ENCODE measurements around the gene ABCD3.
A peak's percentile ranks its signal among the peaks of the same experiment; 100 is the strongest.
"Not testable (repeated sequence)": the region's sequence is repeated elsewhere in the genome, so short reads cannot be mapped to it uniquely, and the experiment has no call there.

The ABCD3 gene

GRCh38 chr1:94416901-94417727, 1.1 kb upstream of the ABCD3 start:
- DNase-seq, result no peak

DNA sequence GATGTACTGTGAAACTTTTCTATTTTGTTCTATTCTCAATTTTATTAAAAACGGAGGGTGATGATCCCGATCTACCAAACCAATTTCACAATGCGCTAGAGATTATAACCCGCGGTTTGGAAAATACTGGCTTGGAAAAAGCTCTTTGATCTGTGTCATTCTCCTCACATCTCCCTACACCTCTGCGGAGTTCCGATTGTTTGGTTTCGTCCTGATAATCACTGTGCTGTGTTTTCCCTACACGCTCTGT, 536 bp upstream of the ABCD3 start:
- no peak for DNase-seq

GRCh38 chr1:94418664-94419655, 771 bp downstream of the ABCD3 start:
- peak; percentile 7 for DNase-seq

GRCh38 chr1:94422115-94422820, 4.1 kb downstream of the ABCD3 start:
- no peak for DNase-seq

DNA sequence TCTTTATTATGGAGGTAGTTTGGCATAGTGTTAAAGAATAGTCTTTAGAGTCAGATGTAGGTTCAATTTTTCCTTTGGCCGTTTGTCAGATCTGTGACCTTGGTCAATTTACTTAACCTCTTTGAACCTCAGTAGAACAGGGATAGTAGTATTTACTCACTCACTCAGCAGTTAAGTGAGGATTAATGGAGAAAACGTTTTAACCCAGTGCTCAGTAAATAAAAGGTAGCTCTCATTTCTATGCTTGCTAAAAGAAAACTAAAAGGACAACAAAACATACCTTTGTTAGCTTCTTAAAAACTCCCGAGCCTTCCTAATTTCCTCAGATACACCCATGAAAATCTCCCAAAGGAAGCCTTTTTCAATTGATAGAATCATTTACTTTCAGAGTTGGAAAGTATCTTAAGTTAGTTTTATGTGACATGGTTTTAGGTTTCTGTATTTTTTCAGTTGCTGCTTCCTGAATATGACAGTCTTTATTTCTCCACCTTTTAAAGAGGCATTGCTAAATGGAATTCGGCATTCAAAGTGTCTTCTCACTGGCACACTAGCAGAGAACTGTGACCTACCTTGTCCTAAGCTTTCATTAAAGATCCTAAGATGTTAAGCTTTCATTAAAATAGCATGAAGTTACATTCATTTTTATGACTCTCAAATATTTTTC, 7.8 kb downstream of the ABCD3 start:
- no peak for DNase-seq

GRCh38 chr1:94426485-94426870, 8.3 kb downstream of the ABCD3 start:
- DNase-seq, result not testable (repeated sequence)

DNA sequence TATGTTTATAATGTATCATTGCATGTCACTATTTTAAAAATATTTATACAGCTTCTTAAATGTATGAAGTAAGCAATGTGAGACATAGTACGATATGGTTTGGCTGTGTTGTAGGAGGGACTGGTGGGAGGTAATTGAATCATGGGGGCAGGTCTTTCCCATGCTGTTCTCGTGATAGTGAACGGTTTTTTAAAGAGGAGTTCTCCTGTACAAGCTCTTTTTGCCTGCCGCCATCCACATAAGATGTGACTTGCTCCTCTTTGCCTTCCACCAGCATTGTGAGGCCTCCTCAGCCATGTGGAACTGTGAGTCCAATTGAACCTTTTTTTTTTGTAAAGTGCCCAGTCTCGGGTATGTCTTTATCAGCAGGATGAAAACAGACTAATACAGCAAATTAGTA, 10.3 kb downstream of the ABCD3 start:
- no peak for DNase-seq

DNA sequence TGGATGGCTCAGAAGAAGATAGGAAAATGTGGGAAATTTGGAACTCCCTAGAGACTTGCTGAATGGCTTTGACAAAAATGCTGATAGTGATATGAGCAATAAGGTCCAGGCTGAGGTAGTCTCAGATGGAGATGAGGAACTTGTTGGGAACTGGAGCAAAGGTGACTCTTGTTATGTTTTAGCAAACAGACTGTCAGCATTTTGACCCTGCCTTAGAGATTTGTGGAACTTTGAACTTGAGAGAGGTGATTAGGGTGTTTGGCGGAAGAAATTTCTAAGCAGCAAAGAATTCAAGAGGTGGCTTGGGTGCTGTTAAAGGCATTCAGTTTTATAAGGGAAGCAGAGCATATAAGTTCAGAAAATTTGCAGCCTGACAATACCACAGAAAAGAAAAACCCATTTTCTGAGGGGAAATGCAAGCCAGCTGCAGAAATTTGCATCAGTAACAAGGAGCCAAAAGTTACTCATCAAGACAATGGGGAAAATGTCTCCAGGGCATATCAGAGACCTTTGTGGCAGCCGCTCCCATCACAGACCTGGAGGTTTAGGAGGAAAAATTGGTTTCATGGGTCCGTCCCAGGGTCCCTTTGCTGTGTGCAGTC, 10.8 kb downstream of the ABCD3 start:
- not testable (repeated sequence) for DNase-seq

- not testable (repeated sequence) for DNase-seq
These were observed 11.9 kb downstream of the ABCD3 start for GRCh38 chr1:94430066-94430465.

DNA sequence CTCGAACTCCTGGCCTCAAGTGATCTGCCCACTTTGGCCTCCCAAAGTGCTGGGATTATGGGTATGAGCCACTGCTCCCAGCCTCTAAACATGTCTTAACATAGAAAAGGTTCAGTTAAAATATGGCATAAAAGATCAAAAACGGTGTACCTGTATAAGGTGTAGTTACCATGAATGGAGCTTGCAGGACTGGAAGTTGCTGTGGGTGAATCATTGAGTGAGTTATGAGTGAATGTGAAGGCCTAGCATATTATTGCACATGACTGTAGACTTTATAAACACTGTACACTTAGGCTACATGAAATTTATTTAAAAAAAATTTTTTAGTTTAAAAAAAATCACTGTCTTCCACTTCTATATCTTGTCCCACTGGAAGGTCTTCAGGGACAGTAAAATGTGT, 15.7 kb downstream of the ABCD3 start:
- no peak for DNase-seq

DNA sequence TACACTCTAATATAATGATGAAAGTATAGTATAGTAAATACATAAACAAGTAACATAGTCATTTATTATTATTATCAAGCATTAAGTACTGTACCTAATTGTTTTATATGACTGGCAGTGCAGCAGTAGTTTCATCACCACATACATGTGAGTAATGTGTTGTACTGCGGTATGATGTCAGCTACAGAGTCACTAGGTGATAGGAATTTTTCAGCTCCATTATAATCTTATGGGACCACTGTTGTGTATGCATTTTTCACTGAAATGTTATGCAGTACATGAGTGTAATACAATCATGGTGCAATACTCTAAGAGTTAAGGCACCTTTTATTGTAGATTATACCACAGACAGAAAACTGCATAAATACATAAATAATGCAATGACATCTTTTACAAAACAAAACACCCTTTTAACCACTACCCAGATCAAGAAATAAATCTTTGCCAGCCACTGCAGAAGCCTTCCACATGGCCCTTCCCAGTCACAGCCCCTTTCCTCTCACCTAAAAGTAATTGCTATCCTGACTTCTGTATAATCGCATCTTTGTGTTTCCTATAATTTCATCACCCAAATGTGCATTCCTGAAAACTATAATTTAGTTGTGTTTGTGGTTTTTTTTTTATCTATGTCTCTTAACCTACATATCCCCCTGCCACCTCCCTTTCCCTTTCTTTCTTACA, 16.3 kb downstream of the ABCD3 start:
- DNase-seq, result no peak

- no peak for DNase-seq
These were observed 20.6 kb downstream of the ABCD3 start for GRCh38 chr1:94438692-94439276.

DNA sequence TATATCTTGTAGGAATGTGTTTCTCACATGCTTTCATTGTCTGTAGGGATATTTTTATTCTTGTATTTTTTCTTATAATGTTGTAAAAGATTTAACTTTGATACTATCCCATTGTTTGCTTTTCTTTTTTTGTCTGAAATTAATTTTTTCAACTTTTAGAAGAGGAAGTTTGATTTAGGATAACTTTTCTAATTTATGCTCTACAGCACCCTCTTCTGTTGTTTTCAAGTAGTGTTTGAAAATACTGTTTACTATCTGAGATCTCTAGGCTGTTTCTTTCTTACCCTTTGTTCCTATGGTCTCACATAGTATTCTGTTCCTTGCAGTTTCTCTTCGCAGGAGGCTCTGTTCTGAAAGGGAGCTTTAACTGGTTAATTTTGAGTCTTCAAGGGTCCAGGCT, 21.9 kb downstream of the ABCD3 start:
- no peak for DNase-seq

DNA sequence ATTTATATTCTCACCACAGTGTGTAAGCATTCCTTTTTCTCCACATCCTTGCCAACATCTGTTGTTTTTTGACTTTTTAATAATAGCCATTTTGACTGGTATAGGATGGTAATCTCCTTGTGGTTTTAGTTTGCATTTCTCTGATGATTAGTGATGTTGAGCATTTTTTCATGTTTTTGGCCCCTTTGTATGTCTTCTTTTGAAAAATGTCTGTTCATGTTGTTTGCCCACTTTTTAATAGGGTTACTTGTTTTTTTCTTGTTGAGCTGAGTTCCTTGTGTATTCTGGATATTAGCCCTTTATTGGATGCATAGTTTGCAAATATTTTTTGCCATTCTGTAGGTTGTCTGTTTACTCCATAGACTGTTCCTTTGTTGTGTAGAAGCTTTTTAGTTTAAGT, 24.9 kb downstream of the ABCD3 start:
- not testable (repeated sequence) for DNase-seq

GRCh38 chr1:94444819-94445218, 26.6 kb downstream of the ABCD3 start:
- DNase-seq, result not testable (repeated sequence)

- not testable (repeated sequence) for DNase-seq
These were observed 27.5 kb downstream of the ABCD3 start for GRCh38 chr1:94445733-94446132.

- not testable (repeated sequence) for DNase-seq
These were observed 28.0 kb downstream of the ABCD3 start for GRCh38 chr1:94446177-94446576.

DNA sequence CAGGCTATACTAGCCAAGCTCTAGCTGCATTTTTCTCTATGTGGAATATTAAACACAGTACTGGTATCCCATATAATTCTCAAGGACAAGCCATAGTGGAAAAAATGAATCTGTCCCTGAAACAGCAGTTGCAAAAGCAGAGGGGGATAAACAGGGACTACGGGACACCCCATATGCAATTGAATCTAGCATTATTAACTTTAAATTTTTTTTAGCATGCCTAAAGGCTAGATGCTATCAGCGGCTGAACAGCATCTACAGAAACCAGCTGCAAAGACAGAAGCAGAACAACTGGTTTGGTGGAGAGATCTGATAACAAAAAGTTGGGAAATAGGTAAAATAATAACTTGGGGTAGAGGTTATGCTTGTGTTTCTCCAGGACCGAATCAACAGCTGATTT, 30.6 kb downstream of the ABCD3 start:
- DNase-seq, result not testable (repeated sequence)

GRCh38 chr1:94456736-94457135, 38.5 kb downstream of the ABCD3 start:
- DNase-seq, result no peak

- DNase-seq, result no peak
These were observed 44.4 kb downstream of the ABCD3 start for GRCh38 chr1:94462606-94463005.

- no peak for DNase-seq
These were observed 45.0 kb downstream of the ABCD3 start for GRCh38 chr1:94463056-94463764.

All from activated naive CD4-positive, alpha-beta T cell treated with Interleukin-2 at 50 U/mL for 16 hours (primary cell).